ENCODE results near the gene AIG1.

The AIG1 gene

DNA sequence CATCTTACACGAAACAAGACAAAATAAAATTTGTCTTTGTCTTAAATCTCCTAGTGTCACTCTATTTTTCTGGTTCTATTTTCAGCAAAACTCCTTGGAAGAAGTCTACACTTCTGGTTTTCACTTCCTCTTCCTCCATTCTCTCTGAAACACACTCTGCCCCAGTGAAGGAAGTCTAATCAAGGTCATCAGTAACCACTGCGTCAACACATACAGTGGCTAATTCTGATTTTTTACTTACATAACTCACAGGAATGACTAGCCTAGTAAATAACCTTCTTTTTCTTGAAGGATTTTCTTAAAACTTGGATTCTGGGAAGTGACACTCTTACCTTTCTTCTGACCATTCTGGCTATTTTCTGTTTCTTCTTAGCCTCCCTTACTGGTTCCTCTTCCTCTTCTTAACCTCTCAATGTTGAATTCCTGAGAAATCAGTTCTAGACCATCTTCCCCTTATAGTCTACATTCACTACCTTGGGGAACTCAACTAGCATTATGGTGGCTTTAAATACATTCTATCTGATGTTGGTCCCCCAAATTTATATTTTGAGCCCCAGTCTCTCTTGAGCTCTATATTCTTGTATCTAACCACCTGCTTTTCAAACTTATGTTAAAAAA is 37.5 kb downstream of the AIG1 start:
- no peak for DNase-seq

DNA sequence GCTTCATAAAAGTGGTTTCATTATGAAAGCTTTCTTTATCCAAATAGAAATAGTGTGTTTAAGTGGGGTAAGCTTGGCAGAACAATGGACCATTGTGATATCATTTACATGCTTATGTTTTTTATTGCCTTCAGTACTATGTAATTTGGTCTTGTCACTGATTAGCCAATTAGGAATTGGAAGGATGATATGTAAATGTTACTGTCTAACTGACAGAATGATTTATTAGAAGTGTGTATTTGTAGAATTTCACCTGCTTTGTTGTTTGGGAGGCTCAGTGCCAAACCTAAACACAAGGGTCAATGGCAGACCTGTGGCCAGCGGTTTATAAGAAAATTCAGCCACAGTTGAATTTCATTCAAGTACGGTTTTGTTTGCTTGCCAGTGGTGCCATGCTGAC is 39.0 kb downstream of the AIG1 start:
- DNase-seq, result no peak

DNA sequence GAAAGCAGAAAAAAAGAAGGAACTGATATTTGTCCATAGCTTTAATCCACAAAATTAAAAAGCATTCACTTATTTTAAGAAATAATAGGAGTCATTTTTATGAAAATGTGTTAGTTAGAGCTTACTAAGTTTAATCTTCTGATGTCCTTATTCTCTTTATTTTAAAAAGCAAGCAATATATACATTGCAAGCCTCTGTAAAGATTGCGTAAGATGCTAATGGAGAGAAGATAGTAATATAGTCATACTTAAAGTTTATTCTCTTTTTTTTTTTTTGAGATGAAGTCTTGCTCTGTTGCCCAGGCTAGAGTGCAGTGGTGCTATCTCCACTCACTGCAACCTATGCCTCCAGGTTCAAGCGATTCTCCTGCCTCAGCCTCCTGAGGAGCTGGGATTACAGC is 39.7 kb downstream of the AIG1 start:
- no peak for DNase-seq

DNA sequence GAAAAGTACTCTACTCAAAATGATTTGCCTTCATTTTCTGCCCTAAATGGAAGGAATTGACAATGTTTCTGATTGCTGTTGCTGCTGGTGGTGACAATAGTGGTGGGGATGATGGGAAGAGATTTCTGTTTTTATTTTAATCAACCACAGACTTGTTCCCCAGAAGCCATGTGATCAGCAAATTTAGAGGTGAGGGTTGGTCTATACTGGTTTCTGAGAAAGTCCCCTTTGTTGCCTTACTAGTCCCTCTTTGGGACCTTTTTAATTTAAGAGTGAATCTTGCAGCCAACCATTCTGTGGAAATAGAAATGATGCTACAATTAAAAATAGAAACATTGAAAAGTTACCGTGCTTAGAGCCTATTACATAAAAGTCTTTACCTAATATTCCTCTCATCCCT is 43.2 kb downstream of the AIG1 start:
- no peak for DNase-seq

DNA sequence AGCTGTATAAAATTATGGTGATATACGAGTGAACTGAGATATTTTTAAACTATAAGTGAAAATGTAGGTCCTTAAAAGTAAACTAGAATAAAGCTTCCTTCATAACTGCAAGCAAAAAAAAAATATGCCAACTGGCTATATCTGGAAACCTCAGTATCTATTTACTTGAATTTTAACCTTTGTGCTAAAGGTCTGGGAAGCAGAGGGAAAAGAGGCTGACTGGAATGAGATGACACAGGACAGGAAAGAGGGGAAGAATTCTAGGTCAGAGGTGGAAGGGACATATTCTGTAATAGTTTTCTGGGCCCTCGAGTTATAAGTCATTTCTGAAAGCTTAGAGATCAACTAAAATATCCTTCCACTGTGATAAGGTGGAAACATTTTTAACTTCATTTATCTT is 46.8 kb downstream of the AIG1 start:
- no peak for DNase-seq

DNA sequence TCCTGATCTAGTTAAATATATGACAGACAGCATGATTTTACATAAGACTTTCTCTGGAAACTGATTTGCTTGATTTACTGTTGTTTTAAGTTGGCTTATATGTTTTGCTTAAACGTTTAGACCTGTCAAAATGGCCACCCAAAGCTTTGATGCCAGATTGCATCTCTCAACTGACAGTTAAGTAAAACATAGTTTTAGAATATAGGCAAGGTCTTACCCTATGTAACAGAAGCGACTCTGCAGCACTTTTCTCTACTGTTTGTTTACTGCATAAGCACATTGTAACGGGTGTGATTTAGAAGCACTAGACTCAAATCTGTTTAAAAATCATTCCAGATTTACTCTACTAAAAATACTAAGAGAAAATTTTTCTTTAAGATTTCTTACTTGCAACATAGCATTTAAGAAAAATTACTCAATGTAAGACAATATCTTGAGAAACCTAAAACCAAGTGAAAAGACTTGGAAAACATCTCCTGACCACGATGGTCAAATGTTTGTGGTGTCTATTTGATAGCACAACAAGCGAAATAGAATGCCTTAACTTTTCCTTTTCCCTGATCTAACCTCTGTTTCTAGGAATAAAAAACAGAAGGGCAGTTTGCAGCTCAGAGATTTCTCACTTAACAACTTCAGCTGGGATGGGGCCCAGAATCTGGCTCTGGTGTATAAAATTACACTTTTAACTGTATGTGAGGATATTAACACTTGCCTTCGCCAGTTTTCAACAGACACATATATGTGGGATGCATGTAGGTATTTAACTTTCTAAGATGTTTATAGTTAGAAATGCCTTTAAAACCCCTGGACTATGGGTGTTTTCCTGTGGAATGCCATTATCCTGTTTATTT is 47.4 kb downstream of the AIG1 start:
- DNase-seq, result no peak

DNA sequence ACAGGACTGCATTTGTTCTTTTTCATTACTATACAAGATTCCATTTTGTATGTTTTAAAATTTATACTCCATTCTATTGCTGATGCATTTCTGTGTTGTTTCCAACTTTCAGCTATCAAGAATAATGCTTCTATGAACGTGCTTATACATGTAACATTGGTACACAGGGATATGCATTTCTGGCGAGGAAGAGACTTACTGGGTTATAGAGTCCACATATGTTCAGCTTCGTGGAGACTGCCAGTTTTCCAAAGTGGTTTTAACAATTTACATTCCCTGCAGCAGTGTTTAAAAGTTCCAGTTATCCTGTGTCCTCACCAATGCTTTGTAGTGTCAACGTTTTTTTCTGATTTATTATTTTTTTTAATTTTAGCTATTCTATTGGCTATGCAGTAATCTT is 48.5 kb downstream of the AIG1 start:
- DNase-seq, result no peak

DNA sequence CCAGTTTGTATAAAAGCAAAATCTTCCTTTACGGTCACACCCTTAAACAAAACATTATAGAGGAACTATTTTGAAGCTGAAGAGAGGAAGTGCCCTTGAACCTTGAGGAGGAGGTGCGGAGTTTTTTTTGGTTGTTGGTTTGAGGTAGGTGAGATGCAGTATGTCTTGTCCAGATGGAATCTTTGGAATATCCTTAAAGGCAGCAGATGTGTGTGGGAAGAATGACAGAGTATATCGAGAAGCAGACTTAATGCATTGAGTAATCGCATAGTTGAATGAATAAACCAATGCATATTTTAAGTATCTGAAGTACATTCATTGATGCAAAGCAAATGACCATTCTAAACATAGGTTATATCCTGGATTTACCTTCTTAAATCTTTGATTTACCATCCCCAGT is 49.9 kb downstream of the AIG1 start:
- no peak for DNase-seq

DNA sequence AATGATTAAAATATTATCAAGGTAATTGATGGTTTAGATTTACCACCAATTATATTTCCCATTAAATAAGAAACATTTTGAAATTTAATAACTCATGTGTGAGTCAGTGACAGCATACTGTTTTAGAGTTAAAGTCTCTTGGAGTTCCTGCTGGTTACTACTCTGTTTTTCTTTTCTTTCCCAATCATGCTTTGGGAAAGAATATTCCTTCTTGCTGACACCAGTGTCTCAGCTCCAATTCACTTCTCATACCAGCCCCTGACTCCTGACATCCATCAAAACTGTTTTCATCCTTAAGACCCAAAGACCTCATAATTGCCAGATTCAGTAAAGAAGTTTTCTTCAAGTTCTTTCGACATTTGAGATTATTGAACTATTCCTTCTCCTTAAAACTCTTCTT is 50.3 kb downstream of the AIG1 start:
- no peak for DNase-seq

DNA sequence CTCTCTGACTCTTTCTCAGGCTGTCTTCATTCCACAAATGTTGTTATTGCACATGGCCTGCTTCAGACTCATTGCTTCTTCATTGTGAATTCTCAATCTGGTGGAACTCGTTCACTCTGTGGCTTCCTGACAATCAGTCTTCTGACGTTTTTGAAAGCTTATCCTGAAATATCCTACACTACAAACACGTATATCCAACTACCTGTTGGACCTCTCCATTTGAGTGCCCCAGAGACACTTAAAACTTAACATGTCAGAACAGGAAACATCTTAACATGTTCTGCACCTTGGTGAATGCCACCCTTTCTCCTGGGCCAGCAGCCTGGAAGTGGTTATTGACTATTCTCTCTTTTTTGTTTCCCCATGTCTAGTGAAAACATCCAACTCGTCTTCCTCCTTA is 50.8 kb downstream of the AIG1 start:
- DNase-seq, result no peak

DNA sequence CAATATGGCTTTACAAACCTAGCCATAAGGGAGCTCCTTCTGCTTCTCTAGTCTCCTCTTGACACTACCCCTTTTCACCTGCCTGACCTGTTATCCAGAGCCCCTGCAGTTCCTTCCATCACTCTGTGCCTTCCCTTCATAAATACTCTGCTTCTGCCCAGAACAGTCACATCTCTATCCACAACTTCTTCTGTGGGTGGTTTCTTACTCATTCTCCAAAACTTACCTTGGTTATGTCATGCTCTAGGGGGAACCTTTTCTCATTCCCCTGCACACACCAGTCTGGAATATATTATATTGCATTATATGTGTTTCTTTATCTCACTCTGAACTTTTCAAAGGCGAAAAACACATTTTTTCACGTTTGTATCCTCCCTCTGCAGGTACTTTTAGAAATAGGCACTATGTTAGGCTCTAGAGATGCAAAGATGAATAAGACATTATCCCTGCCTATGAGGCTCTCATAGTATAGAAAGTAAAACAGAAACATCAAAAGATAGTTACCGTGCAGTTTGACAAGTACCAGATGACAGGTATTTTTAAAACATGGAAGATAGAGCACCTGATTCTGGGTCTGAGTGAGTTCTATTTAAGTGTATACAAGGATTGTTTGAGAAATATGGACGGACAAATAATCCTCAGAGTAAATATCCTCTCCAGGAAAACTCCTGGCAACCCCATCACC is 51.5 kb downstream of the AIG1 start:
- DNase-seq, result no peak

DNA sequence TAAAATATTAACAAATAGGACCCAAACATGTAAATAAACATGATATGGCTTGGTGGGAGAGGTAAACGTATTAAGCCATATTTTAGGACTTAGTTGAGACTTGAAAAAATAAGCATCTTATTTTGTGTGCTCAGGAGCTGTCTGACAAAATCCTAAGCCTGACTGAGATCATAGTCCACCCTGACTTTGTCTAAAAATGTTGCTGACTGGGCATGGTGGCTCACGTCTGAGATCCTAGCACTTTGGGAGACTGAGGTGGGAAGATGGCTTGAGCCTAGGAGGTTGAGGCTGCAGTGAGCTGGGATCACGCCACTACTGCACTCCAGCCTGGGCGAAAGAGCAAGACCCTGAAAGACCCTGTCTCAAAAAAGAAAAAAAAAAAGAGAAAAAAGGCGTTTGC is 52.1 kb downstream of the AIG1 start:
- DNase-seq, result no peak

DNA sequence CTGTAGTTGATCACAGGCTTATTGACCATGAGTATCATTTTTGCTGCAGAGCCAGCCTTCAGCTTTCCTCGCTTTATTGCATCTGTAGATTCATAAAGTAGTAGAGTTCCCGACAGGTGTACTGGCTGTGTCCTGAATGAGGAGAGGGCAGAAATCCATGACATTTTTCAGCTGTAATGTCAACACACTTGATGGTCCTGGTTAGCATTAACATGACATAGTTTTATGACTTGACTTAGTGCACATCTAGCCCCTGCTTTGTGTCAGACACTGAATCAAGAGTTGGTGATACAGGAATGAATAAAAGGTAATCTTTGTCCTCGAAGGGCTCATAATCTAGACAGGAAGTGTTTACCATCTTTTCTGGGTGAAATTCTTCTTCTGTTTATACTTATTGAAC is 55.0 kb downstream of the AIG1 start:
- DNase-seq, result no peak

DNA sequence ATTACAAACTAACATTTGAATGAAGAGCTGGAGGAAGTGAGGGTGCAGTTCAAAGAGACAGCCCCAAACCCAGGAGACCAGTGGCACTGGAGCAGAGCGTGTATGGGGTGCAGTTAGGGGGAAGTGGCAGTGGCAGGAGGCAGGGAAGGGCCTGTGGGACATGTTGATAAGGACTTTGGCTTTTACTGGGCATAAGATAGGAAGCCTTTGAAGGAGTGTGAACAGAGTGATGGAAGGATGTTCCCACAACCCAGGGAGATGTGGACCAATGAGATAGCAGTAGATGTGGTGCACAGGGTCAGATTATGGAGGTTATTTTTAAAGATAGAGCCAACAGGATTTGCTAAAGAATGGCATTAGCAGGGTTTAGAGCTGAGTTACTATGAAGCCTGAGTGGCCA is 56.4 kb downstream of the AIG1 start:
- no peak for DNase-seq

DNA sequence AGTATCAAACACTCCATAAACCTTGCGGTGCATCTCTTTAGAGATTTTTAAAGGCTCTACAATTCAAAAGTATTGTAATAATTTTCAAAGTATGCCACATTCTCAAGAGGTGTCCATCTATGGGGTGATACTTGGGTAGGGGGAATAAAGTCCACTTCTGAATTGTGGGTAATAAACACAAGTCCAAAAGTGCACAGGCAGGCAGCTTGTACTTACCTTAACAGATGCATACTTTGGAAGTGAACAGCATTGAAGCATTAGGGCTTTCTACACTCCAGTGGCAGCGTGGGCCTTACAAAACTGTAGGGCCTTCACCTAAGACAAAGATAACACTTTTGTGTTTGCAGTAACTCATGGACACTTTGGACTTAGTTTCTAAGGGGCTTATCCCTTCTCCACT is 58.6 kb downstream of the AIG1 start:
- DNase-seq, result no peak

DNA sequence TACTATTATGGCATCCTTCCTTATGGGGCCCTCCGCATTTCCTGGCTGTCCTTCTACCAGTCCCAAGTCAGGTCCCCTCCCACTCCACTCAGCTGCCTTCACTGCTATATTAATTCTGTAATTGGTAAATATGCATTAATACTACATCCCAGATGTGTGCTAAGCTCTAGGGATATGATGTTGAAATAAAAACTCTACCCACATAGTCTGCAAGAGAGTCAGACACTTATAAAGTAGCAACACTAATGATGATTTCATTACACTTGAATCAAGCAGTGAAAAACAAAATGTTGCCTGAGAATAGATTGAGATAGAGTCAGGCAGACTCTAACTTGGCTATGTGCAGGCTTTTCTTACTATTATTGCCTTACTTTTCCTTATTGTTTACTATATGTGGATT is 62.4 kb downstream of the AIG1 start:
- no peak for DNase-seq

DNA sequence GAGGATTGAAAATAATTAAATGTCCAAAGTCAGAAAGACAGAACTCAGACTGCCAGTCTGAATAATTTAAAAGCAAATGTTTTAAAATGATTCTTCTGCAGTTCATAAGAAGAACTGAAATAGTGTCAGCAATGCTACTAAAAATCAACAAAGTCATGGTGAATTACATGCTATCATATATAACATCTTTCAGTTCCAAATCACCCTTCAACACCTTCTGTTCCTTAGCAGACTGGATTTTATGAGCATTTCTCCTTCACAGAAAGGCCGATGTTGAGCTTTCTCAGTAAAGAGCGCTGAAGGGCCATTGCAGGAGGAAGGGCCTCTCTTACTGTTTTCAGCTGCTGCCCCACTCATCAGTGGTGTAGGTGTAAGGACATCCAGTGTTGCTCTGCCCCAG is 63.3 kb downstream of the AIG1 start:
- no peak for DNase-seq

DNA sequence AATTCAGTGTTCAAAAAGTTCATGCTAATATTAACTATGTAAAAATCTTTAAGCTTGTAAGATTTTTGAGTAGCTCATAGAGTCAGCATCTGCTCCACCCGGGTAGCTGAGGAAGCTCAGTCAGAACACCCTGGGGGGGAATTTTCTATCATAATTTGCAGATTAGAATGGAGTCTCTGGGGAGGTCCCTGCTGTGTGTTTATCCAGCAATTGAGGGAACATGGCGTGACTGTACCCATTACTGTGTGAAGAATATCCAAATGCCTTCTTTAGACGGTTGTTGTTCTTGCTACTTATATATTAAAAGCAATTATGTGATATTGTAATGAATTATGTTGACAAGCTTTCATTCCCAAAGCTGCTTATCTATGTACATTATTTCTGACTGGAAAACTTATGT is 64.8 kb downstream of the AIG1 start:
- DNase-seq, result no peak

DNA sequence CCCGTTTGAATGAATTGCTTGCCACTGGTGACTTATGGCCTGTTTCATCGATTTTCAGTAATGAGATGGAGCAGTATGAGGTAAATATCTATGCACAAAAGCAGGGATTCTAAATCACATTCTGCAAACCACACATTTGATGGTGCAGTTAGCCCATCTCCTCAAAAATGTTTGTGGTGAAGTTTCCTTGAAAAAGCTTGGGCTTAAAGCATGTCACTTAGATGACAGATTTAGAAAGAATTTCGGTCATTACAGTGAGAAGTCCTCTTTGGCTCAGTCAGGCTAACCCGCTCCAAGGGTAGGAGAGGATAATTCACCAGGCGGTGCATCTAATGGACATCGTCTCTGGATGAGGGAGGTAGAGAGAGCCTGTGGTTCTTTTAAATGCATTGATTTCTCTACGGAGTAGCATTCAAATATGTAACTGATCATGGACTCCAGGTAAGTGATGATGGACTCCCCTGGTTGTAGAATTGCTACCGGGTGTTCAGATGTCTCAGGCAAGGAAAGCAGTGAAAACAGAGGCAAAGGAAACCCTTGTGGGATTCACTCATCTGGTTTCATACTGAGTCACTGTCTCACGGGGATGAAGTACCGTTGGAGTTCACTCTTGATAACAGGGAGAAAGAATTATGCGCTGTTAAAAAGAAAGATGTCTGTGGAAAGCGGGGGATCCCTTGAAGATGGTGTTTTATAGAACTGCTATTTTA is 65.3 kb downstream of the AIG1 start:
- DNase-seq, result no peak

DNA sequence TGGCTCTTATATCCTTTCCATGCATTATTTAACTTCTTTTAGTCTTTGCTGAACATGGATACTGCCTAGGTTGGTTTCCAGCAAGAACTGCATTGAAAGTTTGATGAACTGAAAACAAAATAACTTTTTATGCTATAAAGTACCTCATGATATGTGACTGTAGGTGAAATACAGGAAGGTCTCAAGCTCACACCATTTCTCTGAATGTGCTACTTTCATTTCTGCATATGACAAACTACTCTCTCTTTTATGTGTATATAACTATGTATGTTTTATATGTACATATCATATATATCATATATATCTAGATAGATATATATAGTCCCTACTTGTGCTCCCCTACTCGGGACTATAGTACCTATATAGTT is 65.9 kb downstream of the AIG1 start:
- no peak for DNase-seq

DNA sequence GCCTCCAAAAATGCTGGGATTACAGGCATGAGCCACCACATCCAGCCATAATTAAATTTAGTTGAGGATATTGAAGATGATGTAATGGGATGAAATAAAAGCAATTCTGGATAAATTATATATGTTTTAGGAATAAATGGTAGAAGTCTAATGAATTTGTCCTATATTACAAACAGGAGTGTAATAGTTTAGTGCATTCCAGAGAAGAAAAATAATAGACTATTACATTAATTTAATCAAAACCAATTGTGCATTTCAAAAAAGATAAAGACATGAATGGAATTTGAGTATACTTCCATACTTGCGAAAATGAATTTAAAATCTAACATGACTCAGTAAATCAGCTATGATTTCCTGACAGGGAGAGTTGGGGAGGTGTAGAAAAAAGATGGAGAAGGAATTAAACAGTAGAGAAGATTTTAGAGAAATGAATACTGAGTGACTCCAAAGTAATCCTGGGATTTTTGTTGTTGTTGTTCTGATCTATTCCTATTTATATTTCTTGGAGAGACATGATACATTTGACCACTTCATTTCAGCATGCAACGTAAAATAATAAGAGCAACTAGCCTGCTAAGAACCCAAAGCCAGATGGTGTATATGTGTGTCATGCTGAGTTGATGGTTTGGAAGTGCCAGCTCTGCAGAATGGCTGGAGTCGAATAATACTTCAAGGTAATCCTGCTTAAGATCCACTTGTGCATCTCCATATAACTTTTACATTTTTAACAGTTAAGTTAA is 67.4 kb downstream of the AIG1 start:
- no peak for DNase-seq

DNA sequence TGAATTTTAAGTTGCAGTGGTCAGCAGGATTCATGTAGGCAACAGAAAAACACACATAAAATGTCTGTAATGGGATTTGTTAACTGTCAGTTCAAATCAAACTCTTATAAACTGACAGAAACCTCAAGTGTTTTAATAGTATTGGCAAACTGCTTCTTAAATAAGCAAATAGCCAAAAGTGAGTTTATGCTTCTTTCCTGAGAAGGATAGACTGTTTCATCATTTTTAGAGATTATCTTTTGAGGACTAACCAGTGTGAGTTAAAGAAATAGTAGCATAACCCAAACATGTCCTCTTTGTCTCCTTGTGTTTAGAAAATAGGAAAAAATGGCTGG is 68.0 kb downstream of the AIG1 start:
- no peak for DNase-seq

DNA sequence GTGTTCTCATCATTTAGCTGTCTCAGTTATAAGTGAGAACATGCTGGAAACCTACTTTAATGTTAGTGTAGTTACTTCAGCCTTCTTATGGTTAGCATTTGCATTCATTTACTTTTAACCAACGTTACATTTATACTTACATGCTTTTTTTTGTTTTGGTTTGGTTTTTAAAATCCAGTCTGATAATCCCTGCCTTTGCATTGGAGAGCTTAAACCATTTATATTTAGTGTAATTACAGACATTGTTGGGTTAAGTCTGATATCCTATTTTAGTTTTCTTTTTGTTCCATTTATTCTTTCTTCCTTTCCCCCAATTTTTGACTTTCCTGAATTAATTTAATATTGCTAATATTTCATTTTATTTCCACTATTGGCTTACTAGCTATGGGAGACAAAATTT is 70.2 kb downstream of the AIG1 start:
- no peak for DNase-seq
